ENCODE measurements around the gene PRSS57.

The PRSS57 gene

GRCh38 chr19:646779-647565 is 48.3 kb downstream of the PRSS57 start:
- peaks cover 14% of the 10 kb centered on the region for H4K20me1 ChIP-seq (ENCODE audit: insufficient read depth, low read length)
- no peak overlapping the region for H3K4me2 ChIP-seq (ENCODE audit: low read length)
- H2AFZ ChIP-seq (ENCODE audit: low read depth, low read length): no peak overlapping the region
- no peak overlapping the region for H3K4me3 ChIP-seq (ENCODE audit: low read length)
- no peaks in the 10 kb centered on the region for H3K27me3 ChIP-seq (ENCODE audit: low read depth, low read length)
- peaks cover 13% of the 10 kb centered on the region for H3K79me2 ChIP-seq (ENCODE audit: low read length)
- peaks cover 46% of the 10 kb centered on the region for H3K36me3 ChIP-seq (replicated peaks; ENCODE audit: low read depth, low read length)
- TF ChIP-seq EZH2phosphoT487 (IDR thresholded peaks at IDR 0.05; ENCODE audit: low read depth) (no peak), CTCF (IDR thresholded peaks at IDR 0.05; ENCODE audit: low read depth, low read length) (no peak)
- H3K9me3 ChIP-seq (ENCODE audit: insufficient read depth, low read length): no peaks in the 10 kb centered on the region
- no peak overlapping the region for H3K27ac ChIP-seq (ENCODE audit: low read length)
- H3K9ac ChIP-seq (ENCODE audit: low read length): no peak overlapping the region
- no peaks in the 10 kb centered on the region for H3K4me1 ChIP-seq (ENCODE audit: low read length)

- no peaks in the 10 kb centered on the region for H3K9me3 ChIP-seq (ENCODE audit: insufficient read depth, low read length)
- TF ChIP-seq EZH2phosphoT487 (IDR thresholded peaks at IDR 0.05; ENCODE audit: low read depth) (no peak), CTCF (IDR thresholded peaks at IDR 0.05; ENCODE audit: low read depth, low read length) (no peak)
- H3K36me3 ChIP-seq (replicated peaks; ENCODE audit: low read depth, low read length): peaks cover 38% of the 10 kb centered on the region
- no peak overlapping the region for H2AFZ ChIP-seq (ENCODE audit: low read depth, low read length)
- H4K20me1 ChIP-seq (ENCODE audit: insufficient read depth, low read length): peaks cover 6% of the 10 kb centered on the region; the same call in 1 of the 2 replicates
- H3K4me2 ChIP-seq (ENCODE audit: low read length): no peak overlapping the region
- peaks cover 4% of the 10 kb centered on the region; the same call in 1 of the 2 replicates for H3K79me2 ChIP-seq (ENCODE audit: low read length)
- H3K4me3 ChIP-seq (ENCODE audit: low read length): no peak overlapping the region
- no peaks in the 10 kb centered on the region for H3K27me3 ChIP-seq (ENCODE audit: low read depth, low read length)
- H3K27ac ChIP-seq (ENCODE audit: low read length): no peak overlapping the region
- no peaks in the 10 kb centered on the region for H3K4me1 ChIP-seq (ENCODE audit: low read length)
- no peak overlapping the region for H3K9ac ChIP-seq (ENCODE audit: low read length)
These were observed 49.1 kb downstream of the PRSS57 start for GRCh38 chr19:645912-646778.

- no peak overlapping the region for H3K4me2 ChIP-seq (ENCODE audit: low read length)
- H4K20me1 ChIP-seq (ENCODE audit: insufficient read depth, low read length): peaks cover 2% of the 10 kb centered on the region; the same call in 1 of the 2 replicates
- H3K4me3 ChIP-seq (ENCODE audit: low read length): no peak overlapping the region
- no peak overlapping the region for H2AFZ ChIP-seq (ENCODE audit: low read depth, low read length)
- peaks cover 38% of the 10 kb centered on the region for H3K36me3 ChIP-seq (replicated peaks; ENCODE audit: low read depth, low read length)
- H3K4me1 ChIP-seq (ENCODE audit: low read length): no peaks in the 10 kb centered on the region
- no peak overlapping the region for H3K27ac ChIP-seq (ENCODE audit: low read length)
- no peaks in the 10 kb centered on the region for H3K27me3 ChIP-seq (ENCODE audit: low read depth, low read length)
- H3K9me3 ChIP-seq (ENCODE audit: insufficient read depth, low read length): no peaks in the 10 kb centered on the region
- TF ChIP-seq EZH2phosphoT487 (IDR thresholded peaks at IDR 0.05; ENCODE audit: low read depth) (no peak), CTCF (IDR thresholded peaks at IDR 0.05; ENCODE audit: low read depth, low read length) (no peak)
- no peak overlapping the region for H3K9ac ChIP-seq (ENCODE audit: low read length)
- no peaks in the 10 kb centered on the region; the same call in 1 of the 2 replicates for H3K79me2 ChIP-seq (ENCODE audit: low read length)
These were observed 50.5 kb downstream of the PRSS57 start for GRCh38 chr19:644789-645188.

- H3K9ac ChIP-seq (ENCODE audit: low read length): no peak overlapping the region
- H3K4me1 ChIP-seq (ENCODE audit: low read length): no peaks in the 10 kb centered on the region
- no peak overlapping the region for H2AFZ ChIP-seq (ENCODE audit: low read depth, low read length)
- H3K27ac ChIP-seq (ENCODE audit: low read length): no peak overlapping the region
- H3K79me2 ChIP-seq (ENCODE audit: low read length): no peaks in the 10 kb centered on the region; the same call in 1 of the 2 replicates
- no peak overlapping the region for H3K4me3 ChIP-seq (ENCODE audit: low read length)
- H3K27me3 ChIP-seq (ENCODE audit: low read depth, low read length): no peaks in the 10 kb centered on the region
- H3K9me3 ChIP-seq (ENCODE audit: insufficient read depth, low read length): no peaks in the 10 kb centered on the region
- H4K20me1 ChIP-seq (ENCODE audit: insufficient read depth, low read length): peaks cover 2% of the 10 kb centered on the region; the same call in 1 of the 2 replicates
- peaks cover 35% of the 10 kb centered on the region for H3K36me3 ChIP-seq (replicated peaks; ENCODE audit: low read depth, low read length)
- H3K4me2 ChIP-seq (ENCODE audit: low read length): no peak overlapping the region
- TF ChIP-seq CTCF (IDR thresholded peaks at IDR 0.05; ENCODE audit: low read depth, low read length) (no peak), EZH2phosphoT487 (IDR thresholded peaks at IDR 0.05; ENCODE audit: low read depth) (no peak)
These were observed 50.9 kb downstream of the PRSS57 start for GRCh38 chr19:644363-644762.

Data from OCI-LY3 (cell line).